SK-N-MC (cell line): ENCODE data around the gene CNOT11.

Source experiments
- DNase-seq: peaks from one replicate; pipeline ENCODE4 v3.0.0-alpha.2; 2011; ENCODE audit warnings: low read depth, low spot score
- H3K27ac ChIP-seq: fragments of 200-600 bp; sonication (generic); 2 replicates; pipeline ENCODE4 v1.5.1; 2016; ENCODE audit warnings: mixed run types
- H3K36me3 ChIP-seq: fragments of 200-600 bp; sonication (generic); 2 replicates; pipeline ENCODE4 v1.6.1; 2017; ENCODE audit warnings: antibody characterized with exemption, low read length, mixed read lengths; ENCODE audit not compliant: insufficient read depth
- H3K4me3 ChIP-seq: fragments of 200-600 bp; sonication (generic); 2 replicates; pipeline ENCODE4 v1.5.1; 2016
- H3K9ac ChIP-seq: fragments of 200-600 bp; sonication (generic); 2 replicates; pipeline ENCODE4 v1.8.0; 2017; ENCODE audit warnings: mixed run types, mixed read lengths; ENCODE audit not compliant: insufficient read length
- H3K9me3 ChIP-seq: fragments of 200-600 bp; sonication (generic); 2 replicates; pipeline ENCODE4 v1.6.1; 2017; ENCODE audit warnings: low read depth, mild to moderate bottlenecking, antibody characterized with exemption, low read length, moderate library complexity, mixed read lengths
- EZH2 ChIP-seq: fragments of 200-600 bp; sonication (generic); IDR thresholded peaks from one replicate; pipeline ENCODE4 v1.6.1; 2017; ENCODE audit warnings: antibody characterized with exemption
- FOXP2 ChIP-seq: optimal IDR thresholded peaks from 2 replicates; pipeline ENCODE3; 2011; ENCODE audit warnings: mild to moderate bottlenecking, moderate library complexity; ENCODE audit not compliant: insufficient read depth; ENCODE audit errors: extremely low read length, control extremely low read depth
- POLR2AphosphoS5 ChIP-seq: IDR thresholded peaks from 2 replicates; pipeline ENCODE4 v1.6.1; 2012; ENCODE audit warnings: mild to moderate bottlenecking, low read depth, low read length, borderline replicate concordance

The CNOT11 gene

DNA sequence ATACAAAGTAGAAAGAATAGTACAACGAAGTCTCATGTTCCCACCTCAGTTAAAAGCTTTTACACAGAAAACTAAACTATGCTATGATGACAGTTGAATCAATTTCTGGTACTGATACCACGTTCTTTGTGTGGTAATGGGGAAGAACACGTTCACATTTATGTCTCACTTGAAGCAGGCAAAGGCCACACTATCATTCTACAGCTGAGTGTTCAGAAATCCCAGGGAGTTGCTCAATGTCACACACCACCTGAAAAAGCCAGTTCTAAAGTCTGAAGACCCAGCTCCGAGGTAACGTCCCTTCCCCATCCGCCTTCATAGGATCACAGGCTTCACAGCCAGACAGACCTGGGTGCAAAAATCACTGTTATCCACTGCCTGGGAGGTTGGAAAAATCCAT lies 46.9 kb downstream of the CNOT11 start:
- DNase-seq = no peak
- no peaks in the 10 kb centered on the region for H3K9me3 ChIP-seq
- no peak overlapping the region for H3K27ac ChIP-seq
- H3K9ac ChIP-seq = no peak overlapping the region
- TF ChIP-seq POLR2AphosphoS5 (no peak), EZH2 (no peak), FOXP2 (no peak)
- H3K4me3 ChIP-seq = no peak overlapping the region
- H3K36me3 ChIP-seq = peaks cover 4% of the 10 kb centered on the region

- Histone ChIP-seq H3K36me3 (no peaks in the 10 kb centered on the region; the same call in 1 of the 2 replicates), H3K27ac (no peak overlapping the region), H3K9ac (no peak overlapping the region), H3K4me3 (no peak overlapping the region), H3K9me3 (no peaks in the 10 kb centered on the region)
- no peak for DNase-seq
- TF ChIP-seq POLR2AphosphoS5 (no peak), FOXP2 (no peak), EZH2 (no peak)
Observed at GRCh38 chr2:101300164-101300563, 47.5 kb downstream of the CNOT11 start.

- Histone ChIP-seq H3K9me3 (no peaks in the 10 kb centered on the region), H3K27ac (no peak overlapping the region), H3K4me3 (no peak overlapping the region), H3K9ac (no peak overlapping the region), H3K36me3 (peaks cover 6% of the 10 kb centered on the region; the same call in 1 of the 2 replicates)
- no peak for DNase-seq
- TF ChIP-seq FOXP2 (no peak), POLR2AphosphoS5 (no peak), EZH2 (no peak)
Observed at GRCh38 chr2:101300836-101301235, 48.1 kb downstream of the CNOT11 start.

GRCh38 chr2:101302016-101302415 lies 49.3 kb downstream of the CNOT11 start:
- no peaks in the 10 kb centered on the region for H3K9me3 ChIP-seq
- H3K4me3 ChIP-seq = no peak overlapping the region
- H3K27ac ChIP-seq = no peak overlapping the region
- H3K9ac ChIP-seq = no peak overlapping the region
- DNase-seq = no peak
- TF ChIP-seq FOXP2 = no peak
- no peak for TF ChIP-seq POLR2AphosphoS5
- TF ChIP-seq EZH2 = no peak
- peaks cover 9% of the 10 kb centered on the region; the same call in 1 of the 2 replicates for H3K36me3 ChIP-seq

GRCh38 chr2:101303688-101304087 lies 51.0 kb downstream of the CNOT11 start:
- no peak overlapping the region for H3K9ac ChIP-seq
- H3K4me3 ChIP-seq = no peak overlapping the region
- TF ChIP-seq POLR2AphosphoS5 (no peak), FOXP2 (no peak), EZH2 (no peak)
- H3K36me3 ChIP-seq = peaks cover 9% of the 10 kb centered on the region; the same call in 1 of the 2 replicates
- H3K9me3 ChIP-seq = no peaks in the 10 kb centered on the region
- no peak for DNase-seq
- H3K27ac ChIP-seq = no peak overlapping the region

GRCh38 chr2:101305035-101305434 lies 52.3 kb downstream of the CNOT11 start:
- Histone ChIP-seq H3K9me3 (no peaks in the 10 kb centered on the region), H3K27ac (no peak overlapping the region), H3K36me3 (peaks cover 9% of the 10 kb centered on the region; the same call in 1 of the 2 replicates), H3K4me3 (no peak overlapping the region), H3K9ac (no peak overlapping the region)
- TF ChIP-seq FOXP2 (no peak), EZH2 (no peak), POLR2AphosphoS5 (no peak)
- no peak for DNase-seq

DNA sequence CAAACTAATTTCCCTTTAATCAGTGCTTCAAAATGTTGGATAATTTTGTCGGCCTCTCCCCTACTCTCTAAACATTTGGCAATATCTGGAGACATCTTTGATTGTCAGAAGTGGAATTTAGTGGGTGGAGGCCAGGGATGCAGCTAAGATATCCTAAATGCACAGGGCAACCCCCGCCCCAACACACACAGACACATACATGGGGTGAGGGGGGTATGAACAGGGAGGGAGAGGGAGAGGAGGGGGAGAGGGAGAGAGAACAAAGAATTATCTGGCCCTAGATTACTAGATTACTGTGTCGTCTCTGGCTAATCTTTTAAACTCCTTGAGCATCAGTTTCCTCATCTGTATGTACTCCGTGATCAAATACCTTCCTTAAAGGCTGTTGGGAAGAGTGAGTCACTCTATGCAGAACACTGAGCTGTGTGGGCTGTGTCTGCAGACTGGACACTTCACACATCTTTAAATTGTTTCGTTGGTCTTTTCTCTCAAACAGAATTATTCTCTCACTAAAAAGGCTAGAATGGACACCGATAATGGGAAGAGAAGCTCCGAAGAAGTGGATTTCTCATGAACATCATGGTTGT lies 52.9 kb downstream of the CNOT11 start:
- no peaks in the 10 kb centered on the region for H3K9me3 ChIP-seq
- peak overlapping the region; percentile 26; the same call in 1 of the 2 replicates for H3K4me3 ChIP-seq
- peaks cover 9% of the 10 kb centered on the region; the same call in 1 of the 2 replicates for H3K36me3 ChIP-seq
- H3K9ac ChIP-seq = no peak overlapping the region
- TF ChIP-seq POLR2AphosphoS5 (no peak), EZH2 (no peak), FOXP2 (no peak)
- no peak overlapping the region for H3K27ac ChIP-seq
- no peak for DNase-seq

GRCh38 chr2:101306410-101306809 lies 53.7 kb downstream of the CNOT11 start:
- no peak for DNase-seq
- Histone ChIP-seq H3K36me3 (peaks cover 9% of the 10 kb centered on the region; the same call in 1 of the 2 replicates), H3K4me3 (peak overlapping the region; percentile 94), H3K27ac (no peak overlapping the region), H3K9me3 (no peaks in the 10 kb centered on the region), H3K9ac (peak overlapping the region; percentile 95)
- TF ChIP-seq EZH2 (no peak), POLR2AphosphoS5 (no peak), FOXP2 (no peak)

- Histone ChIP-seq H3K27ac (no peak overlapping the region), H3K9me3 (no peaks in the 10 kb centered on the region), H3K4me3 (peak overlapping the region; percentile 94), H3K9ac (peak overlapping the region; percentile 95), H3K36me3 (peaks cover 9% of the 10 kb centered on the region; the same call in 1 of the 2 replicates)
- no peak for DNase-seq
- TF ChIP-seq POLR2AphosphoS5 (no peak), FOXP2 (no peak), EZH2 (no peak)
Observed at GRCh38 chr2:101307503-101307902, 54.8 kb downstream of the CNOT11 start.
